Activated CD8-positive, alpha-beta T cell treated with anti-CD3 and anti-CD28 coated beads for 36 hours (primary cell): ENCODE data around the gene PAQR9. TPM values are rescaled to one million over a fixed set of nuclear protein-coding genes. Genes with fewer than 3 reads are reported as not detected.

Experiments
- ATAC-seq: fragments of 200-7000 bp; cut with Tn5 transposase; one replicate; pipeline ENCODE4 v1.10.0; 2021; ENCODE audit warnings: mild to moderate bottlenecking, moderate library complexity
- CTCF ChIA-PET: fragments of 350-600 bp; sonication (Branson Sonifier 250); formaldehyde crosslinking; loops from one replicate; lab custom pipeline; 2021; ENCODE audit warnings: antibody characterized with exemption; lab: Charles Lee
- POLR2A ChIA-PET: fragments of 350-600 bp; sonication (Branson Sonifier 250); formaldehyde crosslinking; loops from one replicate; lab custom pipeline; 2021; ENCODE audit warnings: antibody characterized with exemption; lab: Charles Lee
- DNase-seq: peaks from one replicate; pipeline ENCODE4 v3.0.0-alpha.2; 2020
- H3K27ac Mint-ChIP-seq: one replicate; pipeline ENCODE4 v1.8.0; 2021; ENCODE audit warnings: mild to moderate bottlenecking, mixed read lengths
- H3K27me3 Mint-ChIP-seq: one replicate; pipeline ENCODE4 v1.8.0; 2021; ENCODE audit warnings: mixed read lengths
- H3K36me3 Mint-ChIP-seq: one replicate; pipeline ENCODE4 v1.8.0; 2021; ENCODE audit warnings: low read depth, mixed read lengths
- H3K4me1 Mint-ChIP-seq: one replicate; pipeline ENCODE4 v1.8.0; 2021; ENCODE audit warnings: low read depth, mixed read lengths
- H3K4me3 Mint-ChIP-seq: one replicate; pipeline ENCODE4 v1.8.0; 2021; ENCODE audit warnings: mild to moderate bottlenecking, moderate library complexity, mixed read lengths
- H3K9me3 Mint-ChIP-seq: one replicate; pipeline ENCODE4 v1.8.0; 2021; ENCODE audit warnings: mixed read lengths
- CTCF ChIP-seq: fragments of 200-600 bp; IDR thresholded peaks from one replicate; pipeline ENCODE4 v1.8.0; 2022; ENCODE audit warnings: antibody characterized with exemption, mild to moderate bottlenecking
- intact Hi-C: fragments of 100-400 bp; cut with micrococcal nuclease; formaldehyde crosslinking; loops from one replicate; pipeline ENCODE4 v1.10.0; 2022
- total RNA-seq, 2 experiments: library from RNA; stranded (reverse); gene quantifications; one replicate each; pipeline ENCODE4 v1.2.3, GENCODE V29; 2021

The PAQR9 gene
- total RNA-seq, 2 experiments from 2014 or later, result not detected

GRCh38 chr3:143000528-143000927 is 37.1 kb upstream of the PAQR9 start:
- Mint-ChIP-seq H3K27ac (peak overlapping the region; percentile 100), H3K27me3 (peaks cover 4% of the 10 kb centered on the region), H3K4me1 (peaks cover 20% of the 10 kb centered on the region), H3K4me3 (peak overlapping the region; percentile 92), H3K36me3 (peaks cover 13% of the 10 kb centered on the region), H3K9me3 (no peaks in the 10 kb centered on the region)
- no peak for TF ChIP-seq CTCF
- DNase-seq (no peak), ATAC-seq (no peak)
- ChIA-PET POLR2A (interaction anchor here (0.7 to 2.6 kb wide), 13 partner anchors 9 to 550 kb away, joined by 3 to 30 read pairs (median 4); partner anchors contain the start of genes ATR and TRPC1), CTCF (interaction anchor here (0.6 to 3.4 kb wide), 8 partner anchors 8 to 531 kb away, joined by 3 to 18 read pairs (median 5); no protein-coding TSS in a partner anchor)
- intact Hi-C loops, result loop anchor here (5.0 kb wide), 2 partner anchors 423 to 553 kb away; partner anchors contain the start of genes ATR and XRN1

- H3K36me3 Mint-ChIP-seq, result peaks cover 11% of the 10 kb centered on the region
- DNase-seq, result no peak
- H3K9me3 Mint-ChIP-seq, result no peaks in the 10 kb centered on the region
- intact Hi-C loops, result loop anchor here (5.0 kb wide), 2 partner anchors 423 to 553 kb away; partner anchors contain the start of genes ATR and XRN1
- no peak for TF ChIP-seq CTCF
- peaks cover 14% of the 10 kb centered on the region for H3K4me1 Mint-ChIP-seq
- ChIA-PET POLR2A (interaction anchor here (0.8 kb wide), 1 partner anchor 66 kb away, joined by 3 read pairs; no protein-coding TSS in a partner anchor), CTCF (interaction anchor here (1.1 to 1.7 kb wide), 2 partner anchors 9 to 12 kb away, joined by 3 to 7 read pairs; no protein-coding TSS in a partner anchor)
- ATAC-seq, result no peak
- H3K27me3 Mint-ChIP-seq, result peaks cover 4% of the 10 kb centered on the region
- peak overlapping the region; percentile 92 for H3K4me3 Mint-ChIP-seq
- H3K27ac Mint-ChIP-seq, result no peak overlapping the region
Observed at GRCh38 chr3:142999881-143000280, 36.4 kb upstream of the PAQR9 start.

GRCh38 chr3:142998439-142998838 is 35.0 kb upstream of the PAQR9 start:
- Mint-ChIP-seq H3K27me3 (peaks cover 4% of the 10 kb centered on the region), H3K27ac (no peak overlapping the region), H3K4me3 (no peak overlapping the region), H3K4me1 (peaks cover 11% of the 10 kb centered on the region), H3K36me3 (peaks cover 8% of the 10 kb centered on the region), H3K9me3 (no peaks in the 10 kb centered on the region)
- intact Hi-C loops, result no loop called here
- TF ChIP-seq CTCF, result no peak
- ATAC-seq, result no peak
- POLR2A ChIA-PET, result no interaction called here
- CTCF ChIA-PET, result interaction anchor here (1.2 to 2.0 kb wide), 2 partner anchors 169 to 411 kb away, joined by 4 to 12 read pairs; no protein-coding TSS in a partner anchor
- DNase-seq, result no peak

- H3K36me3 Mint-ChIP-seq, result peaks cover 4% of the 10 kb centered on the region
- TF ChIP-seq CTCF, result no peak
- no peak overlapping the region for H3K4me3 Mint-ChIP-seq
- H3K27me3 Mint-ChIP-seq, result peaks cover 8% of the 10 kb centered on the region
- POLR2A ChIA-PET, result interaction anchor here (0.6 kb wide), 1 partner anchor 37 kb away, joined by 3 read pairs; no protein-coding TSS in a partner anchor
- ATAC-seq (no peak), DNase-seq (no peak)
- intact Hi-C loops, result no loop called here
- CTCF ChIA-PET, result interaction anchor here (0.8 to 2.0 kb wide), 4 partner anchors 10 to 168 kb away, joined by 4 to 12 read pairs (median 6); no protein-coding TSS in a partner anchor
- peaks cover 9% of the 10 kb centered on the region for H3K4me1 Mint-ChIP-seq
- H3K9me3 Mint-ChIP-seq, result no peaks in the 10 kb centered on the region
- H3K27ac Mint-ChIP-seq, result no peak overlapping the region
Observed at GRCh38 chr3:142997330-142997729, 33.9 kb upstream of the PAQR9 start.

GRCh38 chr3:142993958-142994442 is 30.5 kb upstream of the PAQR9 start:
- H3K4me1 Mint-ChIP-seq, result peaks cover 2% of the 10 kb centered on the region
- CTCF ChIA-PET, result interaction anchor here (0.6 to 3.5 kb wide), 16 partner anchors 13 to 417 kb away, joined by 3 to 37 read pairs (median 4); no protein-coding TSS in a partner anchor
- DNase-seq (peak; percentile 81), ATAC-seq (peak; percentile 68)
- TF ChIP-seq CTCF, result peak; percentile 85
- H3K4me3 Mint-ChIP-seq, result no peak overlapping the region
- peaks cover 8% of the 10 kb centered on the region for H3K27me3 Mint-ChIP-seq
- intact Hi-C loops, result loop anchor here (5.0 kb wide), 2 partner anchors 67 to 167 kb away; no protein-coding TSS in a partner anchor
- H3K27ac Mint-ChIP-seq, result no peak overlapping the region
- no peaks in the 10 kb centered on the region for H3K9me3 Mint-ChIP-seq
- H3K36me3 Mint-ChIP-seq, result no peaks in the 10 kb centered on the region
- POLR2A ChIA-PET, result interaction anchor here (1.0 kb wide), 1 partner anchor 21 kb away, joined by 3 read pairs; no protein-coding TSS in a partner anchor
